GM18873 (cell line): ENCODE results near the gene KCNJ5.

ENCODE experiments used
- ATAC-seq: cut with Tn5 transposase; IDR thresholded peaks from one replicate; pipeline ENCODE4 v1.9.1; 2021; ENCODE audit warnings: mild to moderate bottlenecking, moderate library complexity, moderate number of reproducible peaks; ENCODE audit not compliant: unreplicated experiment, low FRiP score

The KCNJ5 gene

DNA sequence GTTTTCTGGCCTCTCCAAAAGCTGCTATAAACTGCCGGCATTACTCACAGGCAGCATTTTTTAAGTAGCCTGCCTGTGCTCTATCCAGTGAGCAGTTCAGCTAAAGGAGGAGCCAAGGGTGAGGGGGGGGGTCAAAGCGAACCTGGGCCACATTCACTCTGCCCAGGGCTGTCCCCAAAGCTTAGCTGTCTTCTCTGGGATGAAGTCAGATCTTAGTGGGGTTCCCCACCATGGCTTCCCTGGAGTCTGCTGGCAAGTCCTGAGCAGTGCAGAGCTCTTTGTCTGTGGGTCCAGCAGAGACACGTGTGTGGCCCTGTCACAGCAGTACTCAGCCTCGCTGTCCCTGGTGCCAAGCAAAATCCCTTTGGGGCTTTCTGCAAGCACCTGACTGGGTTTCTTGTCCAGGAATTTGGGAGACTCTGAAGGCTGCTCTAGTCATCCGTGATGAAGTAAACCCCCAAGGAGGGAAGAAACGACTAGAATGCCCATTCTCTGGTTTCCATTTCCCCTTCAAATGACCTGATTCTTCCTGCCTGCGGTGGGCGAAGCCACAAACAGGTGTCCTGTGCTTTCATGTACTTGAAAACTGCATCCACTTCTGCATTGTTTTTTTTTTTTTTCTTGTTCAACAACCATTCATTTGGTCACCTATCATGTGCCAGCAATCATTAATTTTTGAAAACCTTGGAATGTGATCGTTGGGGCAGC is 2.6 kb downstream of the KCNJ5 start:
- ATAC-seq = peak; percentile 77

DNA sequence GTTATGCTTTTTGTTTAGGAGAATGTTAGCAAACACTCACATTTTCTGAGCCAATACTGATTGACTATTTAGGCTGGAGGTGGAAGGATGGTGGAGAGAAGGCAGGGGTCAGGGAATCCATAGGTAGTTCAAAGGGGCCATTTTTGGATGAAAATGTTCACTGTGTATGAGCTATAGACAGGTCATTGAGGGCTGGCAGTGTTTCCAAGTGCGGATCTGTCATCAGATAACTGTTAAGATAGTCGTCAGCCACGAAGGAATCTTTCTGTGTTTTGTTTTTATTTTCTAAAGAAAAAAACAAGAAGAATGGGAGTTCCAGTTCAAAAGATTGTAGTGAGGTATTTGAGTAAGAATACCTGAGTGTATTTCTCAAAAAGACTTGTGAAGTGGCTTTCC is 3.1 kb downstream of the KCNJ5 start:
- no peak for ATAC-seq

- no peak for ATAC-seq
Measured at GRCh38 chr11:128894685-128895084, 3.5 kb downstream of the KCNJ5 start.

- no peak for ATAC-seq
Measured at GRCh38 chr11:128895526-128895925, 4.4 kb downstream of the KCNJ5 start.

DNA sequence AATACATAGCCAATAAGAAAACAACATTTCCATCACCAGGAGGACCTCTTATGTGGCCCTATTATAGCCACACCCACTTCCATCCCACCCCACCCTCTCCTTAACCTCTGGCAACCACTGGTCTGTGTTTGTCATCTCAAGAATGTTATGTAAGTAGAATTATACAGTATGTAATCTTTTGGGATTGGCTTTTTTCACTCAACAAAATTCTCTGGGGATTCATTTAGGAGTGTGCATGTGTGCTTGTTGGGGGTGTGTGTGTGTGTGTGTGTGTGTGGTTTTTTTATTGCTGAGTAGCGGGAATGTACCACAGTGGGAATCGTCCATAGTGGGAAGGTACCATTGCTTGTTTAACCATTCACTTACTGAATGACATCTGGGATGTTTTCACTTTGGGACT is 5.2 kb downstream of the KCNJ5 start:
- ATAC-seq = no peak

GRCh38 chr11:128897826-128898225 is 6.7 kb downstream of the KCNJ5 start:
- no peak for ATAC-seq

DNA sequence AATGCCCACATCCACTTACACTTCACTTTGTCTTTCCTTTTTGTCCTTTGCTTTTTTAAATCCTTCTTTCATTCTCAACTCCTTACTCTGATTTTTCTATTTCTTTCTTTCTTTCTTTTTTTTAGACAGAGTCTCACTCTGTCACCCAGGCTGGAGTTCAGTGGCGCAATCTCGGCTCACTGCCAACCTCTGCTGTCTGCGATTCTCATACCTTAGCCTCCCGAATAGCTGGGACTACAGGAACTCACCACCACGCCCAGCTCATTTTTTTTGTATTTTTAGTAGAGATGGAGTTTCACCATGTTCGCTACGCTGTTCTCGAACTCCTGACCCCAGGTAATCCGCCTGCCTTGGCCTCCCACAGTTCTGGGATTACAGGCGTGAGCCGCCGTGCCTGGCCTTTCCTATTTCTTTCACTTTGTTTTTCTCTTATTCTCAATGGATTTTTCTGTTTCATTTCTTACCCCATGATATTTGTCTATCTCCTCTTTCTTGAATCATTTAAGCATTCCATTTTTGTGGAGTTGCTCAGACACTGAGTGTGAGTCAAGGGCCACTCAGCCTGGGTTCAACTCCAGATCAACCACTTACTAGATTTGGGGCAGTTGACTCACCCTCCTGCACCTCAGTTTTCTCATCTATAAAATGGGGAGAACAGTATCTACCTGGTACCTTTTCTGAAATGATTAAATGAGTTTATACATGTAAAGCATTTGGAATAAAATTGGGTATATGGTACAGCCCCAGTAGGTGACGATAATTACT is 7.6 kb downstream of the KCNJ5 start:
- ATAC-seq = no peak

- no peak for ATAC-seq
Measured at GRCh38 chr11:128900468-128900867, 9.3 kb downstream of the KCNJ5 start.

- ATAC-seq = no peak
Measured at GRCh38 chr11:128901653-128902514, 10.7 kb downstream of the KCNJ5 start.

- ATAC-seq = no peak
Measured at GRCh38 chr11:128902515-128903066, 11.4 kb downstream of the KCNJ5 start.

DNA sequence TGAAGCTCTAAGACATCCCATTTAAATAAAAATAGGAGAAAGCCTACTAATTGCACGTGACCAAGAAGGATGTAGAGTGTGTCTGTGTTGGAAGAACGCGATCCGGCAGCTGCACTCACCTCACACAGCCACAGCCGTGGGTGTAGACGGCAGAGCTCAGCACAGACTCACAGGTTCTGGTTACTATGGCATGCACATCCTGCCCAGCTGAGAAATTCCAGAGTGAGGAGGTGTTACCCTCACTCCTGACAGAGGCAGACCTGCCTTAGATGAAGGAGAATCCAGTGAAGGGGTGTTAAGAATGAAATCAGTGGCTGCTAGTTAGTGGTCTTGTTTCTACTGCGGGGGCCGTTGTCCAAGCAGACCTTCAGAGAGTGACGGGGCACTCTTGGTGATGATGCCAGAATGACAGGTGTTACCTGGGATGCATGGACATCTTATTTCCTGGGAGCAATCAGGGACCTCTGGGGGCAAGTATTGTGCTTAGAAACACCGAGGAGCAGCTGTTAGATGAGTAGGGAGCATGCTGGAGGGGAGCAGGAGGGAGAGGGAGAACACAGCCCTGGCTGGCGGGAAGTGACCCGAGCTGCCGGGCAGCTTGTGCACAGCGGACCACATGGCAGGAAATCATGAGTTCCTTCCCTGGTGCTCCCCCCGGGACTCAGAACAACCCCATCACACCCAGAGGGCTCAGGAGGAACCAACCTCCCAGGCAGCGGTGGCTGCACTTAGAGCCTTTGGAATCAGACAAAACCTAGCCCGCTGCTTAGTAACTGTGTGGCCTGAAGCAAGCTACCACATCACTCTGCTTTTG is 12.3 kb downstream of the KCNJ5 start:
- ATAC-seq = no peak

GRCh38 chr11:128904303-128904655 is 13.1 kb downstream of the KCNJ5 start:
- ATAC-seq = no peak

GRCh38 chr11:128904656-128905344 is 13.6 kb downstream of the KCNJ5 start:
- ATAC-seq = peak; percentile 38

- ATAC-seq = no peak
Measured at GRCh38 chr11:128905345-128906184, 14.4 kb downstream of the KCNJ5 start.

DNA sequence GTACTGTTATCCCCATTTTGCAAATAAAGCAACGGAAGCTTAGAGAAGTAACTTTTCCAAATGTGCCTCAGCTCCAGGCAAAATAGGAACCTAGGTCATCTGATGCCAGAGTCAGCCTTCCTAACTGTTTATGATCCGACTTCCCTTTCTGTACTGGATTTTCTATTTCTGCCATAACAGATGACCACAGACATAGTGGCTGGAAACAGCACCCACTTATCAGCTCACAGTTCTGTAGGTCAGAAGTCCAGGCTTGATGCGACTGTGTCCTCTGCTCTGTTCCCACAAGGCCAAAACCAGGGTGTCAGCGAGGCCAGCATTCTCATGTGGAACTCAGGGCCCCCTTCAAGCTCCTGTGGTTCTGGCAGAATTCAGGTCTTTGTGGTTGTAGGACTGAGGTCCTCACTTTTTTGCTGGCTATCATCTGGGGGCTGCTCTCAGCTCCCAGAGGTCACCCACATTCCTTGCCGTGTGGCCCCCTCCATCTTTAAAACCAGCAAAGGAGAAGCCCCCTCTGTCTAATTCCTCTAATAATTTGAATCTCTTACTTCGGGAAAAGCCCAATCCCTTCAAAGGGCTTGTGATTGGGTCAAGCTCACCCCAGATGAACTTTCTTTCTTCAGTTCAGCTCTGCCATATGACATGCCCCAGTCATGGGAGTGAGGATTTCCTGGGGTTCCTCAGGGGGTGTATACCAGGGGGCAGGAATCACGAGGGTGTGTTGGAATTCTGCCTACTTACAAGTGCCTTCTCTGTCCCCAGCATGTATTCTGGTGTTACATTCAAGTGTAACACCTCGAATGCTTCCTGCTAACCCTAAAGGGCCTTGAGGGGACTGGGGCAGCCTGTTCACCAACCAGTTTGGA is 15.3 kb downstream of the KCNJ5 start:
- ATAC-seq = no peak

DNA sequence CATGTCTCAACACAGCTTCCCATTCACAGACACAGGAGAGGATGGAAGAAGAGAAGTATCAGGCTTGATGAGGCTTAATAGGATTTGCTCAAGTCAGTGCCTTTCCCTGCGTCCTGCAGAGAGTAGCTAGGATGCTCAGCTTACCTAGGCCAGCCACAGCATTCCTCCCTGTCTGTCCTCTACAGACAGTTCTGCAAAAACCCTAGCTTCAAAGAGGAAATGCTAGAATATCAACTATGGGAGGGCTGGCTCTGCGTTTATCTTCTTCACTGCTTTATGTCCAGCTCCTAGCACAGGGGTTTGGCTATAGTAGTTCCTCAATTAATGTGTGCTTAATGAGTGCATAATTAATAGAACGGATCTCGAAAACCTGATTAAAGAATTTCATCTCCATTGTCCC is 16.4 kb downstream of the KCNJ5 start:
- ATAC-seq = no peak

- no peak for ATAC-seq
Measured at GRCh38 chr11:128908391-128909246, 17.5 kb downstream of the KCNJ5 start.
